ENCODE data around the gene SERPINE3.

GRCh38 chr13:51324714-51325420, 14.6 kb upstream of the SERPINE3 start:
- no peak for TF ChIP-seq POLR2A (IDR thresholded peaks at IDR 0.05; ENCODE audit: low read depth, low read length)
- TF ChIP-seq TAF1 (IDR thresholded peaks at IDR 0.05; ENCODE audit: borderline replicate concordance, low read depth, low read length), result no peak
- TF ChIP-seq POLR2AphosphoS5 (IDR thresholded peaks at IDR 0.05; ENCODE audit: low read depth, low read length), result no peak

All from GM12892 (cell line).